ENCODE measurements around the gene TSPYL4.

Gene TSPYL4

GRCh38 chr6:116256694-116257093, 2.8 kb upstream of the TSPYL4 start:
- no peak overlapping the region for H3K27ac ChIP-seq
- TF ChIP-seq CTCF (IDR thresholded peaks at IDR 0.05) (no peak), ZFX (IDR thresholded peaks at IDR 0.05; ENCODE audit: borderline replicate concordance) (no peak)

- TF ChIP-seq ZFX (IDR thresholded peaks at IDR 0.05; ENCODE audit: borderline replicate concordance) (no peak), CTCF (IDR thresholded peaks at IDR 0.05) (no peak)
- peak overlapping the region; percentile 84 for H3K27ac ChIP-seq
These were observed 1.4 kb upstream of the TSPYL4 start for GRCh38 chr6:116255246-116255800.

DNA sequence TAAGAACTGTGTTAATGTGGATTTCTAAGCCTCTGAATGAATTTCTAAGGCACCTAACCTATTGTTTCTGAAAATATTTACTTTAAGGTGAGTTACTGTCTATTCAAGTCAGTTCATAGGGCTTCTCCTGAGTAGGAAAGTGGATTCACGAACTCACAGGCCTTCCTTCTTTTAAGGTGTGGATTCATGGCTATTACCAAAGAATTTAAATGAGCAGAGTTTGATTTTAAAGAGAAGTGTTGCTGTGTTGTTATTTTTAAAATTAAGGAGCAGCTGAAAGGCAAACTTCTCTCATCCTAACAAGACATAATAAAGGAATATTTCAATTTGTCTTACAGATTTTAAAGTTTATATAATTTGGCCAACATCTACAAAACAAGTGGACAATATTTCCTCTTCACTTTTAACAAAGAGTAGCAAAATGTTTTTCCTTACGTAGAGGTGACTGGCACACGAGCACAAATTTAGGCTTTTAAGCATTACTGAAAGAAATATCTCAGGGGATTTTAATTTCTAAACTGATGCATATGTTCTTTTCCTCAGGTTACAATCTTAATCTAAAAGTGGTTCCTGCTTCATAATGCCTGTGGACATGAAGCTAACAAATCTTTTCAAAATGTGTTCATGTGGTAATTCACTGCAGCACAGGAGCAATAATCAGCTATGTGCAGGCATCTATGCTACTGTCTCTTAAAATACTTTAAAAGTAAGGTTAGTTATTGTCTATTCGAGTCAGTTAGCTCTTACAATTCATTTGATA, 602 bp upstream of the TSPYL4 start:
- TF ChIP-seq ZFX (IDR thresholded peaks at IDR 0.05; ENCODE audit: borderline replicate concordance) (no peak), CTCF (IDR thresholded peaks at IDR 0.05) (no peak)
- peak overlapping the region; percentile 84 for H3K27ac ChIP-seq

DNA sequence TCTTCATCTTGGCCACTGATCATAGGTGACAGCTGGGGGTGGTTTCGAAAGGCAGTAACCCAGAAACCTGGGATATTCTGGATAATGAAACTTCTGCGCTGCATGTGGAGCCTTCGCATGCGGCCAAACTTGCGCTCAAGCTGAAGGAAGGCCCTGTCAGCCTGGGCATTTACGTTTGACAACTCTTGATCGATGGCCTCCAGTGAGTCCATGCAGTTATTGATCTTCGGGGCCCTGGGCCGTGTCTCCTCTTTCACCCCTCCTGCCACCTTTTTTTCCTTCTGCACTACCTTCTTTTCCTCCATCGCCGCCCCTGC, 729 bp downstream of the TSPYL4 start:
- no peak for TF ChIP-seq CTCF (IDR thresholded peaks at IDR 0.05)
- peak overlapping the region; percentile 84 for H3K27ac ChIP-seq

DNA sequence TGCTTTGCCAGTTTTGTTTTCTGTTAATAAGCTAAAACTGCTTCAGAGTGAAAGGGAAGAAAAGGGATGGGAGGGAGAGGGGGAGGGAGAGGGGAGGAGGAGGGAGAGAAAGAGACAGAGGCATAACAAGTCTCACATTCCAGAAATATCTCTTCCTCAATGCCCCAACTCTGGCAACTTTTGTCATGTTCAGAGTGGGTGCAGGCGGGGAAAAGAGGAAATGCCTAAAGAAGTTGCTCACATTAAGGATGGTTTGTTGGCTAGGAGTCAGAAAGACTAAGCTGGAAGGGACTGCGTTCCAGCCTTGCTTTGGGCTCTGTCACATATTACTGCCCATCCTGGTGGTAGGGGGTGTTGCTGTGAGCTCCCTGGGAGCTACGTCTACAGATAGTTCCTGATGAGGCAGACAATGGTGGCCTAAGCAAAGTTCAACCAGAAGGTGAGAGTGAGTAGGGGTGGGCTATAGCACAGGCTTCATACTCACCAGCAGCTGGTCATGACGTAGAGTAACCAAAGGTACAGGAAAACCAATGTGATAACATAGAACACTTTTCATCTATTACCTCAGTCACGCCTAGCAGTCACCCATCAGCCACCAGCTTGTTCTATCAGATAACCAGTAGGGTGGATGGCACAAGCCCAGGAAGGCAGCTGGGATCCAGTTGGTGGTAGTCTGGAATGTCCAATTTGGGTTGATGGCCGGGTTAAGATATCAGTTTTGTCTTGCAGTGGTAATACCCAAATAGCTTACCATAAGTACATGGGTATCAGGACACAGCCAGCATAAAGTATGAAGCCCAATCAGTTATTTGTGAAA, 2.1 kb downstream of the TSPYL4 start:
- no peak for TF ChIP-seq CTCF (IDR thresholded peaks at IDR 0.05)
- no peak for TF ChIP-seq ZFX (IDR thresholded peaks at IDR 0.05; ENCODE audit: borderline replicate concordance)
- H3K27ac ChIP-seq = no peak overlapping the region

DNA sequence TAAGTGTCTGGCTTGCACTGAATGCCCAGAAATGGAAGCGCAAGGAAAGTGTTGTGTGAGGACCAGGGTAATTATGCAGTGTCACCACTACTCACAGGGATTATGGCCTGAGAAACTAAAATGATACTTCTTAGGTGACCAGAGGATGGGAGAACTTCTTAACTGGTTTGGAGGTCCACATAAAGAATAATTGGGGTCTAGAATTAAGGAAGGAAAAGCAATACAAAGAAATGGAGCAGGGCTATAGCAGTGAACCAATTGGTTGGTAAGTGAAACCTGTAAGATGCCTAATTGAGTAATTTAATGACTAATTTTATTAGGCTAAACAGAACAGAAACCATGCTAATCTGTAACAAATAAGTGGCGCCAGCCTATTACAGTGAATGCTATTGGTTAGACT, 5.3 kb downstream of the TSPYL4 start:
- TF ChIP-seq CTCF (IDR thresholded peaks at IDR 0.05) (no peak), ZFX (IDR thresholded peaks at IDR 0.05; ENCODE audit: borderline replicate concordance) (no peak)
- no peak overlapping the region for H3K27ac ChIP-seq

DNA sequence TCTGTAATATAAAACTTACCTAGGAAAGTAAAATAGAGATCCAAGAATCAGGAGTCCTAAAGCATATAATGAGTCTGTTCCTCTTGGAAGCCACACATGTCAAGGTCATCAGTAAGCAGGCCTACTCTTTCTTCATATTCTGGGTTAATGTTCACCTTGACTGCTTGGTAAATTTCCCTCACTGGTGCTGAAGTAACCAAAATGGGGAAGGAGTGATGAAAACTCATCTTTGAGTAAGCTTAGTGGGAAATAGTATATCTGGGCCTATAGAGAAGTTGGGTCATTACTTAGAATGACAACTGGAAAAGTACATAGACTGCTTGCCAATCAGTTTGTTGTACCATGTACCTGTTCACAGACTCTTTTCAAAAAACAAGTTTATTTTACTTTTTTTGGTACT, 6.6 kb downstream of the TSPYL4 start:
- TF ChIP-seq ZFX (IDR thresholded peaks at IDR 0.05; ENCODE audit: borderline replicate concordance) (no peak), CTCF (IDR thresholded peaks at IDR 0.05) (no peak)
- H3K27ac ChIP-seq = no peak overlapping the region

All from 22Rv1 (cell line).